Effector memory CD4-positive, alpha-beta T cell (primary cell): Measurements from ENCODE around the gene OTOG.

Experiments
- DNase-seq, 3 donors: peaks; one replicate each; pipeline ENCODE4 v3.0.0-alpha.2; 2020
- H3K27ac ChIP-seq: 2 replicates; pipeline ENCODE4 v1.7.0; 2013; ENCODE audit warnings: mild to moderate bottlenecking, low read length, moderate library complexity; ENCODE audit not compliant: insufficient read depth, poor library complexity, severe bottlenecking
- H3K27me3 ChIP-seq: replicated peaks from 2 replicates; pipeline ENCODE4 v1.7.0; 2013; ENCODE audit warnings: mild to moderate bottlenecking, low read length; ENCODE audit not compliant: insufficient read depth, control insufficient read depth, poor library complexity, severe bottlenecking
- H3K36me3 ChIP-seq: 2 replicates; pipeline ENCODE4 v1.7.0; 2013; ENCODE audit warnings: mild to moderate bottlenecking, low read length, moderate library complexity; ENCODE audit not compliant: control insufficient read depth, insufficient read depth
- H3K4me1 ChIP-seq: 2 replicates; pipeline ENCODE4 v1.7.0; 2013; ENCODE audit warnings: low read length, mild to moderate bottlenecking; ENCODE audit not compliant: control insufficient read depth, insufficient read depth, poor library complexity, severe bottlenecking
- H3K4me3 ChIP-seq: 2 replicates; pipeline ENCODE4 v1.7.0; 2013; ENCODE audit warnings: low read length, low read depth, mild to moderate bottlenecking; ENCODE audit not compliant: insufficient read depth, poor library complexity, severe bottlenecking
- H3K9me3 ChIP-seq: 2 replicates; pipeline ENCODE4 v1.7.0; 2013; ENCODE audit warnings: mild to moderate bottlenecking, low read length, moderate library complexity; ENCODE audit not compliant: control insufficient read depth

Gene OTOG

DNA sequence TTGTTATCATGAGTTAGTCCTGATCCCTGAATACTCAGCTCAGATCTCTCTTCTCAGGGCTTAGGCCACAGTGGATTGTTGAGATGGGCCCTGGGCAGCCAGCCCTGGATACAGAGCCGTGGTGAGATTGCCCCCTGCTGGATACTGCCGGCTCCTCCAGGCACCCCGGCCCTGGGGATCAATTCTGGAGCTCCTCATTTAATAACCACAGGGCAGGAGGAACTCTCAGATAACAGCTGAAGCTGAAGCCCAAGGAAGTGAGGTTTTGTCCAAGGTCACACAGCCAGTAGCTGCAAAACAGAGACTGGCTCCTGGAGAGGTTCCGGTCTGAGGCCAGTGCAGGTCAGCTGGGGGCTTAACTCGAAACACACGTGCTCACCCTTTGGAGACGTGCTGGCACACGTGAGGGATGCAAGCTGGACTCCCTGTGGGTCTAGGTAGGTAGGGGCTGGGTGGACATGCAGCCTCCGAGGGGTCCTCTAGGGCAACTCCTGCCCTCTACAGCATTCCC is 18.8 kb upstream of the OTOG start:
- Histone ChIP-seq H3K27ac (no peak overlapping the region), H3K27me3 (no peaks in the 10 kb centered on the region), H3K4me3 (no peak overlapping the region), H3K4me1 (no peaks in the 10 kb centered on the region), H3K36me3 (no peaks in the 10 kb centered on the region), H3K9me3 (no peaks in the 10 kb centered on the region)
- DNase-seq = peak in 1 of 3 donors; percentile 16

DNA sequence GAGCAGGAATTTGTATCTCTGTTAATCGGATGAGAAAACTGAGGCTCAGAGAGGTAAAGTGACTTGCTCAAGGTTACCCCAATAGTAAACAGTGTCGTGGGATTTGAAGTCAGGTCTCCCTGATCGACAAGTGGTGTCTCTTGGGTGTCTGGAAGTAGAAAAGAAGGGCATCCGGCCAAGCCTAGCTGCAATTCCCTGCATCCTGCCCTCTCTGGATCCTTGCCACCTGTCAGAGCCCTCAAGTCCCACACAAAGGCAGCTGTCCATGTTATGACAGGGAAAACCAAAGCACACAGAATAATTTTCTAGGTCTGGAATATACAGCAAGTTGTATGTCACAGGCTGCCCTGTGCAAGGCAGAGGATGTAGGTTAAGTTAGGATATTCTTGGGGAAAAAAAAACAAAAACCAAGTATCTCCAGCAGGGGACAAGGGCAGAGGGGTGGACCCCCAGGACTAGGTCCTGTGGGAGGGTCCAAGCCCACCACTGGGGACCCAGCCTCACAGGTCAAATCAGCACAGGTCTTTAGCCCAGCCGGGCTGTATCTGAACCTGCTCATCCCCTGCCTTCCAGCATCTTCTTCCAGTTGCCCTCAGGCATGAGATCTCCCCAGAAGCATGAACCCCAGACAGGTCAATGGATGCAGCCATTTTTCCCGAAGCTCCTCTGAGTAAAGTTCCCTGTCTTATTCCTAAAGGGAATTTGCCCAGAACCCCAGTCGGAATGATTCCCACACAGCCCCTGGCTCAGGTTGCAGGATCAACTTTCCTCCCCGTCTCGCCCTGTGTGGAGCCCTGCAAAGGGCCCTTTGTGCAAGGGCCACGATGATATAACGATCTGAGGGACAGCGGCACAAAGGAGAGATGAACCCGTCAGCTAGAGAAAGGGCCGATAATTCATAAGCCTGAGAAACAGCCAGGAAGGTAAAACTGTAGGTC is 17.9 kb upstream of the OTOG start:
- Histone ChIP-seq H3K4me1 (no peaks in the 10 kb centered on the region), H3K9me3 (no peaks in the 10 kb centered on the region), H3K4me3 (no peak overlapping the region), H3K36me3 (no peaks in the 10 kb centered on the region), H3K27me3 (no peaks in the 10 kb centered on the region), H3K27ac (no peak overlapping the region)
- no peak for DNase-seq

DNA sequence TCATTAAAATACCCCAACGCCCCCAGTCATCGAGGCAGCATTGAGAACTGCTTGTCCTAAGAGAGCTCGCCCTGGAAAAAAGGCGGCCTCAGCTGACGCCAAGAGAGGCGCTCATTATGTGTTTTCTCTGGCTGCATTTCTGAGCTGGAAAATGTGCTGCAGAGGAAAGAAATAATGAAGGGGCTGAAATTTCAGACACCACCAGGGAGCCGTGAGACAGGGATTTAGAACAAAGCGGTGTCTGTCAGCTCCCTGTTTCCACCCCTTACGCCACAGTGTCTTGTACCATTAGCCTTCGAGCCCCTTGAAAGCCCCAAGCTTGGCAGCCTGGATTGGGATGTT is 17.2 kb upstream of the OTOG start:
- H3K4me1 ChIP-seq = no peaks in the 10 kb centered on the region
- H3K9me3 ChIP-seq = no peaks in the 10 kb centered on the region
- DNase-seq = no peak
- H3K36me3 ChIP-seq = no peaks in the 10 kb centered on the region
- H3K27me3 ChIP-seq = no peaks in the 10 kb centered on the region
- H3K4me3 ChIP-seq = no peak overlapping the region
- H3K27ac ChIP-seq = no peak overlapping the region

DNA sequence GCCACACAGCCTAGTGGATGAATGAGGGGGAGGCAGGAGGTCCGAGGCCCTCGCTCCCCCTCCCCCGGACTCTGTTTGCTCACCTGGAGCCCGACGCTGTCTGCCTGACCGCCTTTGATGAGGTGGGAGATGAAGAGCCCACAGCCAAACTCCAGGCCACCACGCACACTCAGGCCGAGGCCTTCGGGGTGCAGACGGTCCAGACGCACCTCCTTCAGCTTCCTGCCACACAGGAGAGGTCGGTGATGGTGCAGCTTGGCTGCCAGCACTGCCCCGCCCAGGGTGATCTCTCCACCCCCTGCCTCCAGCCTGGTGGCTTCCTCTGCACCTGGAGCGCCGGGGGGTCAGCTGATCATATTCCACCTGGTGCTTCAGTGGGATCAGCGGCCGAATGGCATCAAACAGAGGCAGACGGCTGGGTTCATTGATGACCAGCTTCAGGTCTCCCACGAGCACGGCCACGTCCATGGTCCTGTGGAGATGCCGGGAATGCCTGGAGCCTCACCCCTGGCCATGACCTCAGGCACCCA is 15.9 kb upstream of the OTOG start:
- H3K27ac ChIP-seq = no peak overlapping the region
- H3K4me1 ChIP-seq = no peaks in the 10 kb centered on the region
- H3K36me3 ChIP-seq = no peaks in the 10 kb centered on the region
- no peaks in the 10 kb centered on the region for H3K9me3 ChIP-seq
- H3K27me3 ChIP-seq = no peaks in the 10 kb centered on the region
- no peak overlapping the region for H3K4me3 ChIP-seq
- DNase-seq = no peak

DNA sequence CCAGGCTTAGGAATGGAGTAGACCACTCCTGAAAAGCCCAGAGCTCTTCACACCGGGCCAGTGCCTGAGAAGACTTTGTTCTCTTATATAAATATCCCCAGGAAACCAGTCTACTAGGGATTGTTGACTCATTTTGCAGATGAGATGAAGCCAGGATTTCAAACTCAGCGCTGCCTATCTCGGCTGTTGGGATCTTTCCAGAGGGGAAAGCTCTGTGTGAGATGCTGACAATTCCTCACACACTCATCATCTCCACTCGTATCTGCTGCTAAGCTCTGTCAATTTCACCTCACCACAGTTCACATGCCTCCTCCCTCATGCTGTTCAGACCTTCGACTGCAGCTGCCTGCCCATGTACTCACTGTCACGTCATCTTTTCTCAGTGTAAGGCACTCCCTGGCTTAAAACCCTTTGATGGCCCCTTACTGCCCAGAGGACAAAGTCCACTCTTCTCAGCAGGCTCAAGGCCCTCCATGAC is 15.4 kb upstream of the OTOG start:
- Histone ChIP-seq H3K4me3 (no peak overlapping the region), H3K4me1 (no peaks in the 10 kb centered on the region), H3K36me3 (no peaks in the 10 kb centered on the region), H3K27me3 (no peaks in the 10 kb centered on the region), H3K27ac (no peak overlapping the region), H3K9me3 (no peaks in the 10 kb centered on the region)
- DNase-seq = no peak

DNA sequence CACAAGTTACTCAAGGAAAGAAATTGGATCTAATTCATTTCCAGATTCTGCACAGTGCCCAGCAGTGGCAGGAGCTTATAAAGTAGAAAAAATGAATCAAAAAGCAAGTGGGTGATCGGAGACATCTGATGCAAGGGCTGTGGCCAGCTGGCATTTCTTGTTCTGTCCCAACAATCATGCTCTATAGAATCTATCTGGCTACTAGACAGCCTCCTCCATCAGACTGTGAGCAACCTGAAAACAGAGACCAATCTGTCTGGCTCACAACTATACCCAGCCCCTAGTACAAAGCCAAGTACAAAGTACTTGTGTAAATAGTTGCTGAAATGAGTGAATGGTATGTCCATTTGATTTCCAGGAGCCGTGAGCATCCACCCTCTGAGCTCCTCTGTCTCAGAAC is 14.3 kb upstream of the OTOG start:
- DNase-seq = no peak
- Histone ChIP-seq H3K4me3 (no peak overlapping the region), H3K9me3 (no peaks in the 10 kb centered on the region), H3K4me1 (no peaks in the 10 kb centered on the region), H3K36me3 (no peaks in the 10 kb centered on the region), H3K27me3 (no peaks in the 10 kb centered on the region), H3K27ac (no peak overlapping the region)

DNA sequence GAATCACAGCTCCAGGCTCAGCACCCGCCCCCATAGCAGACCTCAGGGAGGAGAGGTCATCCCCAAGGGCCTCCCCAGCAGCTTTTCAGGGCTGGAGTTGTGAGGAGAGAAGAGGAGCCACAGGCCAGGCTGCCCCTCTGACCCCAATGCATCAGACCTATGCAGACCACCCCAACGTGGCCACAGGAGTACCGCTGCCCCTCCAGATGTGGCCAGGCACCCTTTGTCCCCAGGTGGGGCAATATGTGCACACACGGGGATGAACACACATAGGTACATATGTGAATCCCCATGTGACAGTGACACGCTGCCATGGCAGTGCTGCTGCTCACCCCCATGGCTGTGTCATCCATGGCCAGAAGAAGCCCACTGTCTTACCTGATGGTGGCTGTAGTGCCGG is 13.7 kb upstream of the OTOG start:
- no peak overlapping the region for H3K27ac ChIP-seq
- H3K27me3 ChIP-seq = no peaks in the 10 kb centered on the region
- DNase-seq = no peak
- no peaks in the 10 kb centered on the region for H3K4me1 ChIP-seq
- H3K4me3 ChIP-seq = no peak overlapping the region
- no peaks in the 10 kb centered on the region for H3K36me3 ChIP-seq
- H3K9me3 ChIP-seq = no peaks in the 10 kb centered on the region

DNA sequence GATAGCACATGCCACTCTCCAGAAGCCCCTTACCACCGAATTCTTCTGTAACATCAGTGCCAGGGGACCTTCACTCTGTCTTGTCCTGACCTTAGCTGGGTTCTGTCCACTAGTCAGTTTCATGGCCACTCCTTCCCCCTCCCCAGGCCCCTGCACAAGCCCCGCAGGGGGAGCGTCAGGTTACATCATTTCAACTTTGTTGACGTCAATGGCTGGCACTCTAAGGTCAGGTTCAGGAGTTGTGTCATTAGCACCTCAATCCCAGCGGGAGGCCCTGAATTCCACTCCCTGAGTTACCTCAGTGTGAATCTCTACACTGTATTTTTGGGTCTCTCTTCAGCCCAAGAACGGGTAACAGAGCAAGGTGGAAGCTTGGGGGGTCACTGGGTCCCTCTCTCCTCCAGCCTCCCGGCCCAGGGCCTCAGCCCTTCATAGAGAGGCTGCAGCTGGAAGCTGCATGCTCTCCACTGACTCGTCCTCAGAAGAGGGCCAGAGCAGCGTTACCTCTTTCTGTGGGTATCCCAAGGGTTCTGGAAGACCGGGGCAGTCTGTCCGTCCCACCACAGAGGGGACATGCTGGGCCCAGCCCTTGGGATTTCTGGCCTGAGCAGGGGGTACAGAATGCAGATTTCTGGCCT is 13.2 kb upstream of the OTOG start:
- H3K9me3 ChIP-seq = no peaks in the 10 kb centered on the region
- no peak overlapping the region for H3K4me3 ChIP-seq
- H3K36me3 ChIP-seq = no peaks in the 10 kb centered on the region
- no peaks in the 10 kb centered on the region for H3K4me1 ChIP-seq
- no peak overlapping the region for H3K27ac ChIP-seq
- H3K27me3 ChIP-seq = no peaks in the 10 kb centered on the region
- DNase-seq = no peak

DNA sequence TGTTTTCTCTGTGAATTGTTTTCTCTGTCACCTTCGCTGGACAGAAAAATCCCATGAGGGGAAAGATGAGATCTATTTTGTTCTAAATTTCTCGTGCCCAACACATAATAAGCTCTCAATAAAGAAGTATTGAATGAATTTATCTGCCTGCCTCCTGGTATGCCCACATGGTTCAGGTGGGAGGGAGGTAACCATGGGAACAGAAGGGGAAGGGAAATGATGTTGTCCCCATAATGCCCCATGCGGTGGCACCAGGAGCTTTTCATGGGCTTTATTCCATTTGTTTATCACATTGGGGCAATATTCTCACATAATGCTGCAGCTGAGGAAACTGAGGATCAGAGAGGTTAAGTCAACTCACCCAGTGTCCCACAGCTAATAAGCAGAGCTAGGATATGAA is 11.6 kb upstream of the OTOG start:
- H3K27me3 ChIP-seq = no peaks in the 10 kb centered on the region
- H3K4me3 ChIP-seq = no peak overlapping the region
- DNase-seq = no peak
- no peak overlapping the region for H3K27ac ChIP-seq
- H3K4me1 ChIP-seq = no peaks in the 10 kb centered on the region
- H3K9me3 ChIP-seq = no peaks in the 10 kb centered on the region
- H3K36me3 ChIP-seq = no peaks in the 10 kb centered on the region

DNA sequence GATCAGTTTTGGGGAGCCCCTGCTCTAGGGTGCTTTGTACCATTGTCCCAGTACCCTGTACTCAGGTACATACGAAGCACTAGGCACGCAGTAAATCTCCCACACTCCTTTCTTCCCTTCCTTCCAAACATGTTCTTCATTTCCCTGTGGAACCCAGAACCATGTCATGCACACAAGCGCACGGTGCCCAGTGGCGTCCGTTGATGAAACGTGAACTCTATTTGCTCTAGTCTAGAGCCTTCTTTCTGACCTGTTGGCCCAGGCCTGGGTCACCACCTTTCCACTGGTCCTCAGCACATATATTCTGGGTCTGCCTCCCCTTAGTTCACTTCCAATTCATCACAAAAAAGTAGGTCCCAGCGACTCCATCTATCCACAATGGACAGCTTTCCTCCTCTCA is 9.8 kb upstream of the OTOG start:
- no peak overlapping the region for H3K4me3 ChIP-seq
- H3K27ac ChIP-seq = no peak overlapping the region
- no peak for DNase-seq
- H3K9me3 ChIP-seq = no peaks in the 10 kb centered on the region
- H3K27me3 ChIP-seq = no peaks in the 10 kb centered on the region
- no peaks in the 10 kb centered on the region for H3K4me1 ChIP-seq
- no peaks in the 10 kb centered on the region for H3K36me3 ChIP-seq
